ENCODE data around the gene ADAMTS1. TPM values are rescaled to one million over a fixed set of nuclear protein-coding genes. Genes with fewer than 3 reads are reported as not detected.

Gene ADAMTS1
- total RNA-seq = 100 to 1,000 TPM; 310 to 357 TPM

DNA sequence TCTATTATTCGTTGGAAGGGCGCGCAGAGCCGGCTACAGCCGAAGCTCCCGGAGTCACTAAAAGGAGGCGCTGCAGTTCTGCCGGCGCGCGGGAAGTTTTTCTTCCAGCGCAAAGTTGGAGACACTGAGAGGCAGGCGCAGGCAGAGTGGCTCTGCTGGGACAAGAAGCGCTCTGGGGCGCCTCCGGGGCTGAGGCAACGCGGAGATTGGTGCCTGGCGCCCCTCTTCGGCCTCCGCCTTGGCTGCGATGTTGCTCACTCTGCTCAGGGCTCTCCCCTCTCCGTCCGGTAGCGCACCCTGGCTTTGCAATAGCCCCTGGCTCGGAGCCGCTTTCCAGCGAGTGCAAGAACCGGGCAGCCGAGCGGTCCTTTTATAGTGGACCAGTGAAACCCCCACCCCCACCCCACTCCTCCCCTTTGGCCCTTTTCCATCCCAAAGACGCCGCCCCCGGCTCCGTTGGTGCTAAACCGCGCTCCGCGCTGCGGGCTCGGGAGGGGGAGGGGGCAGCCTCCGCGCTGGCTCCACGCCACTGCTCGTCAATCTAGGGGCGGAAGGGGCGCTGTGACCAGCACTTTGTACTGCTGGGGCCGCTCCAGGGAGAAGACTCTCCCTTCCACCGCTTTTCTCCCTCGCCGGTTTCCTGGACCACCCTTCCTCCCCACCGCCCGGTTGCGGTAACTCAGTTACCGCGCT is at the start of gene ADAMTS1:
Gene ADAMTS1 (minus strand): TSS at position 344 of the 693 bp plus-strand sequence. CDS start 455 bp downstream, outside the sequence.
- H3K36me3 ChIP-seq = peaks cover 13% of the 10 kb centered on the region
- ATAC-seq (ENCODE audit: insufficient number of reproducible peaks, low FRiP score, low read depth) (peak; percentile 52), DNase-seq (ENCODE audit: low spot score) (peak; percentile 77)
- H3K4me3 ChIP-seq = peak within 1 kb of the TSS; percentile 87
- TF ChIP-seq CTCF (IDR thresholded peaks at IDR 0.05) = no peak
- no peaks in the 10 kb centered on the region for H3K27me3 ChIP-seq (replicated peaks; ENCODE audit: insufficient read depth)
- peak within 1 kb of the TSS; percentile 91 to 97 for H3K27ac ChIP-seq
- peaks cover 3 to 22% of the 10 kb centered on the region in 2 donors for H3K4me1 ChIP-seq (ENCODE audit: control insufficient read depth in 1 of 2, low read depth in 2 of 2)
- no peaks in the 10 kb centered on the region for H3K9me3 ChIP-seq

DNA sequence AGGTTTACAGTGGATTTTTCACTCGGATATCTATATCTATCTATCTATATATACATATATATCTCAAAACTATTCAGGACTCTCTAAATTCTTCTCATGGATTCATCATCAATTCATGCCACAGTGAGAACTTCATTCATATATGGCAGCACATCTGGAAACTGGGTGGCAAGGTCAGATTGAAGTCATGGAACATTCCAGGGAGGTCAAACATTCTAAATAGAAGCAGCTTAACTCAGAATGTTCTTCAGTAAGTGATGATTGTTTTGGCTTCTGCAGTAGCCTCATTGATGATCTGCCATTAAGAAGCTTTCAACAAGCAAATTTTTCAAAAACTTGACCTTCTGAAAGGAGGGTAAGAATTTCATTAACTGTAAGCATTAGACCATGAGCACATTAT is 46.9 kb upstream of the ADAMTS1 start:
- Histone ChIP-seq H3K4me1 (ENCODE audit: control insufficient read depth in 1 of 2, low read depth in 2 of 2) (no peaks in the 10 kb centered on the region), H3K27ac (no peak overlapping the region), H3K36me3 (no peaks in the 10 kb centered on the region), H3K27me3 (replicated peaks; ENCODE audit: insufficient read depth) (no peaks in the 10 kb centered on the region), H3K9me3 (no peaks in the 10 kb centered on the region), H3K4me3 (no peak overlapping the region)
- TF ChIP-seq CTCF (IDR thresholded peaks at IDR 0.05) = no peak
- DNase-seq (ENCODE audit: low spot score) (no peak), ATAC-seq (ENCODE audit: insufficient number of reproducible peaks, low FRiP score, low read depth) (no peak)

- no peaks in the 10 kb centered on the region for H3K27me3 ChIP-seq (replicated peaks; ENCODE audit: insufficient read depth)
- H3K4me3 ChIP-seq = no peak overlapping the region
- H3K4me1 ChIP-seq (ENCODE audit: control insufficient read depth in 1 of 2, low read depth in 2 of 2) = no peaks in the 10 kb centered on the region
- H3K36me3 ChIP-seq = no peaks in the 10 kb centered on the region
- DNase-seq (ENCODE audit: low spot score) (no peak), ATAC-seq (ENCODE audit: insufficient number of reproducible peaks, low FRiP score, low read depth) (no peak)
- no peaks in the 10 kb centered on the region for H3K9me3 ChIP-seq
- no peak for TF ChIP-seq CTCF (IDR thresholded peaks at IDR 0.05)
- H3K27ac ChIP-seq = no peak overlapping the region
These were observed 43.7 kb upstream of the ADAMTS1 start for GRCh38 chr21:26888931-26889330.

DNA sequence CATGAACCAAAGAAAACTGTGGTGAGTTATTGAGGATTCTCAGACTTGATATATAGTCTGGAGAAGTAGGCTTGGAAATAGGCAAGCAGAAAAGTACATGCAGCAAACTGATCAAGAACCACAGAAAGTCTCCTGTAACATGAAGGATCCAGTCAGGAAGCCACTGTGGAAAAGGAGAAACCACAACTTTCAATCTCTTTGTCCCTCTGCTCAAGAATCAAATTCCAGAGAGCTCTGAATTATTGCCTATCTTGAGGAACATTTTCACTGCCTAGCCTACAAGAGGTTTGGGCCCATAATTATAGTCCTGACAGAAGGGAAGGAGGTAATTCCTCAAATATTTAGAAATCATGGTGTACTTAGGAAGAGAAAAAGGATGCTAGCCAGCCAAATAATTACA is 43.0 kb upstream of the ADAMTS1 start:
- no peak for TF ChIP-seq CTCF (IDR thresholded peaks at IDR 0.05)
- DNase-seq (ENCODE audit: low spot score) = no peak
- no peak for ATAC-seq (ENCODE audit: insufficient number of reproducible peaks, low FRiP score, low read depth)

GRCh38 chr21:26887251-26887650 is 42.0 kb upstream of the ADAMTS1 start:
- H3K36me3 ChIP-seq = no peaks in the 10 kb centered on the region
- ATAC-seq (ENCODE audit: insufficient number of reproducible peaks, low FRiP score, low read depth) = no peak
- no peak overlapping the region for H3K27ac ChIP-seq
- H3K27me3 ChIP-seq (replicated peaks; ENCODE audit: insufficient read depth) = no peaks in the 10 kb centered on the region
- TF ChIP-seq CTCF (IDR thresholded peaks at IDR 0.05) = no peak
- H3K4me1 ChIP-seq (ENCODE audit: control insufficient read depth in 1 of 2, low read depth in 2 of 2) = no peaks in the 10 kb centered on the region
- H3K4me3 ChIP-seq = no peak overlapping the region
- H3K9me3 ChIP-seq = no peaks in the 10 kb centered on the region
- DNase-seq (ENCODE audit: low spot score) = no peak

More for the DNA sequence above, 43.0 kb upstream of the ADAMTS1 start:
- Histone ChIP-seq H3K4me1 (ENCODE audit: control insufficient read depth in 1 of 2, low read depth in 2 of 2) (no peaks in the 10 kb centered on the region), H3K36me3 (no peaks in the 10 kb centered on the region), H3K27ac (no peak overlapping the region), H3K4me3 (no peak overlapping the region), H3K27me3 (replicated peaks; ENCODE audit: insufficient read depth) (no peaks in the 10 kb centered on the region), H3K9me3 (no peaks in the 10 kb centered on the region)
